Measurements from ENCODE around the gene ARMH3. TPM values are rescaled to one million over a fixed set of nuclear protein-coding genes. Genes with fewer than 3 reads are reported as not detected.

Gene ARMH3
- total and polyA plus RNA-seq, 2 experiments from 2014 or later = 8.7 to 11.1 TPM

DNA sequence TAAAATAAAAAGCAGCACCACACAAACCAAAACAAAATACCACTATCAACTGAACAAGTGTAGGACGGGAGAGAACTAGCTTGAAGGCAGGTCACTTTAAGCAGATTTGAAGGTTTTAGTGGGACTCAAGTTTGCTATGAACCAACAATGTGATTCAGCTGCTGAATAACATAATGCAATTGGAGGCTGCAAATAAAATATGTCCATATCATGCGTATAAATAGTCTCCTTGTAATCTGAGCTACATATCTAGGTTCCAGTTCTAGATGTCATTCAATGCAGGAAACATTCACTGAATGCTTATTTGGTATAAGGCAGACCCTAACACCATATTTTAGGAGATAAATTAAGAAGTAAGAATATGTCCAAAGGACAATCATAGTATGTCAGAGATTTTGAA is 130.9 kb downstream of the ARMH3 start:
- Histone ChIP-seq H3K27me3 (ENCODE audit: insufficient read depth) (no peaks in the 10 kb centered on the region), H3K4me1 (ENCODE audit: insufficient read depth) (peaks cover under 1% of the 10 kb centered on the region; the same call in 1 of the 2 replicates), H3F3A (replicated peaks; ENCODE audit: low read depth) (no peaks in the 10 kb centered on the region), H3K9me2 (ENCODE audit: insufficient read depth) (no peaks in the 10 kb centered on the region), H3K36me3 (ENCODE audit: insufficient read depth) (no peaks in the 10 kb centered on the region), H3K4me3 (no peak overlapping the region), H3K27ac (ENCODE audit: low read depth) (no peak overlapping the region), H3K4me2 (no peak overlapping the region), H2AFZ (no peak overlapping the region), H3K79me2 (replicated peaks; ENCODE audit: insufficient read depth) (no peaks in the 10 kb centered on the region), H4K20me1 (replicated peaks; ENCODE audit: insufficient read depth) (no peaks in the 10 kb centered on the region)
- Mint-ChIP-seq H3K36me3 (ENCODE audit: low read depth) (no peaks in the 10 kb centered on the region), H3K4me3 (no peak overlapping the region), H3K27ac (no peak overlapping the region), H3K4me1 (no peaks in the 10 kb centered on the region), H3K27me3 (ENCODE audit: insufficient read depth, low read depth, poor library complexity) (peaks cover 2% of the 10 kb centered on the region), H3K9me3 (no peaks in the 10 kb centered on the region)
- TF ChIP-seq CREB1 (CRISPR knock-in tag; IDR thresholded peaks at IDR 0.05; ENCODE audit: low read depth) (no peak), EZH2 (IDR thresholded peaks at IDR 0.05; ENCODE audit: low read depth, unreplicated experiment) (no peak)
- ATAC-seq = no peak
- no peak for DNase-seq (ENCODE audit: low spot score)

DNA sequence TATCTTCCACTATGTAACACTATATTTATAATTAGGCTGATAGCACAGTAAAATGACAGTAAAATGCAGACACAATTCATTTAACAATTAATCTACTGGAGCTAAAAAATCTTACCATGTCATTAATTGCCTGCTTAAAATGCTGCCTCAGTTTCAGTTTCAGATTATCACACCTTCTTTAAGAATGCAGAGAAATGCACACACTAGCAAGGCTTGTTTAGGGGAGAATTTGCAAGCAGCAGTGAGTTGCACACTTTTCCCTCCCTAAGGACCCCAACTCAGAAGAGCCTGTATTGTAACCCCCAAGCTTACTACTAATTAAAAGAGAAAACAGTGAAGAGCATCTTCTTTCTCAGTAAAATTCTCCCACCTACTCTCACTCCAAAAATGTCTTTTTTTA is 132.7 kb downstream of the ARMH3 start:
- Histone ChIP-seq H3F3A (replicated peaks; ENCODE audit: low read depth) (no peaks in the 10 kb centered on the region), H2AFZ (no peak overlapping the region), H4K20me1 (replicated peaks; ENCODE audit: insufficient read depth) (no peaks in the 10 kb centered on the region; the same call in 1 of the 2 replicates), H3K27me3 (ENCODE audit: insufficient read depth) (no peaks in the 10 kb centered on the region), H3K4me1 (ENCODE audit: insufficient read depth) (peaks cover 19% of the 10 kb centered on the region; the same call in 1 of the 2 replicates), H3K36me3 (ENCODE audit: insufficient read depth) (no peaks in the 10 kb centered on the region), H3K9me2 (ENCODE audit: insufficient read depth) (no peaks in the 10 kb centered on the region), H3K79me2 (replicated peaks; ENCODE audit: insufficient read depth) (no peaks in the 10 kb centered on the region), H3K4me3 (no peak overlapping the region), H3K4me2 (no peak overlapping the region), H3K27ac (ENCODE audit: low read depth) (no peak overlapping the region)
- TF ChIP-seq STAT1 (IDR thresholded peaks at IDR 0.05; ENCODE audit: unreplicated experiment) (no peak), ZNF114 (CRISPR knock-in tag; IDR thresholded peaks at IDR 0.05) (no peak), NANOG (IDR thresholded peaks at IDR 0.05; ENCODE audit: borderline replicate concordance) (no peak), EZH2phosphoT487 (IDR thresholded peaks at IDR 0.05; ENCODE audit: unreplicated experiment) (no peak), POLR2AphosphoS5 (IDR thresholded peaks at IDR 0.05; ENCODE audit: low read depth) (no peak)
- Mint-ChIP-seq H3K27ac (no peak overlapping the region), H3K9me3 (no peaks in the 10 kb centered on the region), H3K36me3 (ENCODE audit: low read depth) (no peaks in the 10 kb centered on the region), H3K27me3 (ENCODE audit: insufficient read depth, low read depth, poor library complexity) (peaks cover 5% of the 10 kb centered on the region), H3K4me3 (no peak overlapping the region), H3K4me1 (peaks cover 16% of the 10 kb centered on the region)
- ATAC-seq (no peak), DNase-seq (ENCODE audit: low spot score) (no peak)

DNA sequence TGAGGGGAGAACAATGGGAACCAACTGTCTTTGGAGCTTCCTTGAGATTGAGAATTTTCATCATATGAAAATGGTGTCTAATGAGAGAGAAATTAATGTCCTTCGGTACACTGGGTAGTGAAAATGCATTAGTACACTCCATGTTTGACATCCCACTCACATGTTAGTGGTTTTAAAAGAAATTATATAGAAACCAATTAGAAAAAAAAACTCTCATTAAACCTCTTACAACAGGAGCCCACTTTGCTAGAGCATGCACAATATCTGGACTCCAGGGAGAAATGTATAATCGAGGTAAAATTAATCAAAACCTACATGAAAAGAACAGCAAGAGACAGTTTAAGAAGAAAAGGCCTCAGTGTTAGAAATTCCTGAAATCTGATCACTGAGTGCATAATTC is 133.1 kb downstream of the ARMH3 start:
- ATAC-seq = no peak
- no peaks in the 10 kb centered on the region for H3K9me2 ChIP-seq (ENCODE audit: insufficient read depth)
- H3K27me3 ChIP-seq (ENCODE audit: insufficient read depth) = no peaks in the 10 kb centered on the region
- no peaks in the 10 kb centered on the region for H3K79me2 ChIP-seq (replicated peaks; ENCODE audit: insufficient read depth)
- H3F3A ChIP-seq (replicated peaks; ENCODE audit: low read depth) = no peaks in the 10 kb centered on the region
- H4K20me1 ChIP-seq (replicated peaks; ENCODE audit: insufficient read depth) = no peaks in the 10 kb centered on the region; the same call in 1 of the 2 replicates
- H3K4me3 ChIP-seq = no peak overlapping the region
- Mint-ChIP-seq H3K27me3 (ENCODE audit: insufficient read depth, low read depth, poor library complexity) (peaks cover 5% of the 10 kb centered on the region), H3K9me3 (no peaks in the 10 kb centered on the region), H3K4me3 (no peak overlapping the region), H3K36me3 (ENCODE audit: low read depth) (no peaks in the 10 kb centered on the region), H3K27ac (no peak overlapping the region), H3K4me1 (peaks cover 17% of the 10 kb centered on the region)
- no peak for DNase-seq (ENCODE audit: low spot score)
- H2AFZ ChIP-seq = no peak overlapping the region
- H3K36me3 ChIP-seq (ENCODE audit: insufficient read depth) = no peaks in the 10 kb centered on the region
- no peak overlapping the region for H3K27ac ChIP-seq (ENCODE audit: low read depth)
- H3K4me2 ChIP-seq = no peak overlapping the region
- peaks cover 23% of the 10 kb centered on the region; the same call in 1 of the 2 replicates for H3K4me1 ChIP-seq (ENCODE audit: insufficient read depth)
- TF ChIP-seq ZNF331 (CRISPR knock-in tag; IDR thresholded peaks at IDR 0.05; ENCODE audit: low read depth) (no peak), EZH2 (IDR thresholded peaks at IDR 0.05; ENCODE audit: low read depth, unreplicated experiment) (no peak), CREB1 (CRISPR knock-in tag; IDR thresholded peaks at IDR 0.05; ENCODE audit: low read depth) (no peak), EZH2phosphoT487 (IDR thresholded peaks at IDR 0.05; ENCODE audit: unreplicated experiment) (no peak)
- TF ChIP-seq, protein P1, sequence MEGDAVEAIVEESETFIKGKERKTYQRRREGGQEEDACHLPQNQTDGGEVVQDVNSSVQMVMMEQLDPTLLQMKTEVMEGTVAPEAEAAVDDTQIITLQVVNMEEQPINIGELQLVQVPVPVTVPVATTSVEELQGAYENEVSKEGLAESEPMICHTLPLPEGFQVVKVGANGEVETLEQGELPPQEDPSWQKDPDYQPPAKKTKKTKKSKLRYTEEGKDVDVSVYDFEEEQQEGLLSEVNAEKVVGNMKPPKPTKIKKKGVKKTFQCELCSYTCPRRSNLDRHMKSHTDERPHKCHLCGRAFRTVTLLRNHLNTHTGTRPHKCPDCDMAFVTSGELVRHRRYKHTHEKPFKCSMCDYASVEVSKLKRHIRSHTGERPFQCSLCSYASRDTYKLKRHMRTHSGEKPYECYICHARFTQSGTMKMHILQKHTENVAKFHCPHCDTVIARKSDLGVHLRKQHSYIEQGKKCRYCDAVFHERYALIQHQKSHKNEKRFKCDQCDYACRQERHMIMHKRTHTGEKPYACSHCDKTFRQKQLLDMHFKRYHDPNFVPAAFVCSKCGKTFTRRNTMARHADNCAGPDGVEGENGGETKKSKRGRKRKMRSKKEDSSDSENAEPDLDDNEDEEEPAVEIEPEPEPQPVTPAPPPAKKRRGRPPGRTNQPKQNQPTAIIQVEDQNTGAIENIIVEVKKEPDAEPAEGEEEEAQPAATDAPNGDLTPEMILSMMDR (conservative IDR thresholded peaks at IDR 0.05; ENCODE audit: low read depth in 2 of 2) = no peak
- TF ChIP-seq, protein P2, sequence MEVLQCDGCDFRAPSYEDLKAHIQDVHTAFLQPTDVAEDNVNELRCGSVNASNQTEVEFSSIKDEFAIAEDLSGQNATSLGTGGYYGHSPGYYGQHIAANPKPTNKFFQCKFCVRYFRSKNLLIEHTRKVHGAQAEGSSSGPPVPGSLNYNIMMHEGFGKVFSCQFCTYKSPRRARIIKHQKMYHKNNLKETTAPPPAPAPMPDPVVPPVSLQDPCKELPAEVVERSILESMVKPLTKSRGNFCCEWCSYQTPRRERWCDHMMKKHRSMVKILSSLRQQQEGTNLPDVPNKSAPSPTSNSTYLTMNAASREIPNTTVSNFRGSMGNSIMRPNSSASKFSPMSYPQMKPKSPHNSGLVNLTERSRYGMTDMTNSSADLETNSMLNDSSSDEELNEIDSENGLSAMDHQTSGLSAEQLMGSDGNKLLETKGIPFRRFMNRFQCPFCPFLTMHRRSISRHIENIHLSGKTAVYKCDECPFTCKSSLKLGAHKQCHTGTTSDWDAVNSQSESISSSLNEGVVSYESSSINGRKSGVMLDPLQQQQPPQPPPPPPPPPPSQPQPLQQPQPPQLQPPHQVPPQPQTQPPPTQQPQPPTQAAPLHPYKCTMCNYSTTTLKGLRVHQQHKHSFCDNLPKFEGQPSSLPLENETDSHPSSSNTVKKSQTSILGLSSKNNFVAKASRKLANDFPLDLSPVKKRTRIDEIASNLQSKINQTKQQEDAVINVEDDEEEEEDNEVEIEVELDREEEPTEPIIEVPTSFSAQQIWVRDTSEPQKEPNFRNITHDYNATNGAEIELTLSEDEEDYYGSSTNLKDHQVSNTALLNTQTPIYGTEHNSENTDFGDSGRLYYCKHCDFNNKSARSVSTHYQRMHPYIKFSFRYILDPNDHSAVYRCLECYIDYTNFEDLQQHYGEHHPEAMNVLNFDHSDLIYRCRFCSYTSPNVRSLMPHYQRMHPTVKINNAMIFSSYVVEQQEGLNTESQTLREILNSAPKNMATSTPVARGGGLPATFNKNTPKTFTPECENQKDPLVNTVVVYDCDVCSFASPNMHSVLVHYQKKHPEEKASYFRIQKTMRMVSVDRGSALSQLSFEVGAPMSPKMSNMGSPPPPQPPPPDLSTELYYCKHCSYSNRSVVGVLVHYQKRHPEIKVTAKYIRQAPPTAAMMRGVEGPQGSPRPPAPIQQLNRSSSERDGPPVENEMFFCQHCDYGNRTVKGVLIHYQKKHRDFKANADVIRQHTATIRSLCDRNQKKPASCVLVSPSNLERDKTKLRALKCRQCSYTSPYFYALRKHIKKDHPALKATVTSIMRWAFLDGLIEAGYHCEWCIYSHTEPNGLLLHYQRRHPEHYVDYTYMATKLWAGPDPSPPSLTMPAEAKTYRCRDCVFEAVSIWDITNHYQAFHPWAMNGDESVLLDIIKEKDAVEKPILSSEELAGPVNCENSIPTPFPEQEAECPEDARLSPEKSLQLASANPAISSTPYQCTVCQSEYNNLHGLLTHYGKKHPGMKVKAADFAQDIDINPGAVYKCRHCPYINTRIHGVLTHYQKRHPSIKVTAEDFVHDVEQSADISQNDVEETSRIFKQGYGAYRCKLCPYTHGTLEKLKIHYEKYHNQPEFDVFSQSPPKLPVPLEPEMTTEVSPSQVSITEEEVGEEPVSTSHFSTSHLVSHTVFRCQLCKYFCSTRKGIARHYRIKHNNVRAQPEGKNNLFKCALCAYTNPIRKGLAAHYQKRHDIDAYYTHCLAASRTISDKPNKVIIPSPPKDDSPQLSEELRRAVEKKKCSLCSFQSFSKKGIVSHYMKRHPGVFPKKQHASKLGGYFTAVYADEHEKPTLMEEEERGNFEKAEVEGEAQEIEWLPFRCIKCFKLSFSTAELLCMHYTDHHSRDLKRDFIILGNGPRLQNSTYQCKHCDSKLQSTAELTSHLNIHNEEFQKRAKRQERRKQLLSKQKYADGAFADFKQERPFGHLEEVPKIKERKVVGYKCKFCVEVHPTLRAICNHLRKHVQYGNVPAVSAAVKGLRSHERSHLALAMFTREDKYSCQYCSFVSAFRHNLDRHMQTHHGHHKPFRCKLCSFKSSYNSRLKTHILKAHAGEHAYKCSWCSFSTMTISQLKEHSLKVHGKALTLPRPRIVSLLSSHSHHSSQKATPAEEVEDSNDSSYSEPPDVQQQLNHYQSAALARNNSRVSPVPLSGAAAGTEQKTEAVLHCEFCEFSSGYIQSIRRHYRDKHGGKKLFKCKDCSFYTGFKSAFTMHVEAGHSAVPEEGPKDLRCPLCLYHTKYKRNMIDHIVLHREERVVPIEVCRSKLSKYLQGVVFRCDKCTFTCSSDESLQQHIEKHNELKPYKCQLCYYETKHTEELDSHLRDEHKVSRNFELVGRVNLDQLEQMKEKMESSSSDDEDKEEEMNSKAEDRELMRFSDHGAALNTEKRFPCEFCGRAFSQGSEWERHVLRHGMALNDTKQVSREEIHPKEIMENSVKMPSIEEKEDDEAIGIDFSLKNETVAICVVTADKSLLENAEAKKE (CRISPR knock-in tag; IDR thresholded peaks at IDR 0.05) = no peak
